GM13976 (cell line): ENCODE data around the gene BRD9.
"Not testable (repeated sequence)": the region's sequence is repeated elsewhere in the genome, so short reads cannot be mapped to it uniquely, and the experiment has no call there.

Experiments used
- DNase-seq: peaks from one replicate; pipeline ENCODE4 v3.0.0; 2012; ENCODE audit warnings: low spot score
- CTCF ChIP-seq: IDR thresholded peaks from 2 replicates; pipeline ENCODE4 v1.5.1; 2012; ENCODE audit warnings: borderline replicate concordance, mild to moderate bottlenecking; ENCODE audit not compliant: insufficient read depth; ENCODE audit errors: extremely low read depth, missing control alignments, control extremely low read depth
- in situ Hi-C: fragments of 300-500 bp; cut with MboI; formaldehyde crosslinking; loops from one replicate; pipeline ENCODE4 v1.12.0; 2022; ENCODE audit warnings: low sequenced_read_pairs, mixed read lengths, inconsistent platforms; ENCODE audit not compliant: unreplicated experiment

BRD9 gene

DNA sequence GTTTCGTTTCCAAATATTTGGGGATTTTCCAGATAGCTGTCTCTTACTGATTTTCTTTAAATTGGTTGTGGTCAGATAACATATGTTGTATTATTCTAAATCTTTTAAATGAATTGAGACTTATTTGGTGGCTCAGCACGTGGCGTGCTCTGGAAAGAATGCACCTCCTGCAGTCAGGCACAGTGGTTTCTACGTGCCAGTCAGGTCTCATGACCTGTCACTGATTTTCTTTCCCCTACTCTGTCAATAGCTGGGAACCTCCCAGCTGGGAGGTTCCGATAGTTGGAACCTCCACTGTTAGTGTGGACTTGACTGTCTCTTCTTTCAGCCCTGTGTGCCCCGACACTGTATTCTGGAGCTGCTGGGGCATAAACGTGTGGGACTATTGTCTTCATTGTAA lies 27.7 kb upstream of the BRD9 start:
- DNase-seq: no peak
- no peak for TF ChIP-seq CTCF
- in situ Hi-C loops: no loop called here

DNA sequence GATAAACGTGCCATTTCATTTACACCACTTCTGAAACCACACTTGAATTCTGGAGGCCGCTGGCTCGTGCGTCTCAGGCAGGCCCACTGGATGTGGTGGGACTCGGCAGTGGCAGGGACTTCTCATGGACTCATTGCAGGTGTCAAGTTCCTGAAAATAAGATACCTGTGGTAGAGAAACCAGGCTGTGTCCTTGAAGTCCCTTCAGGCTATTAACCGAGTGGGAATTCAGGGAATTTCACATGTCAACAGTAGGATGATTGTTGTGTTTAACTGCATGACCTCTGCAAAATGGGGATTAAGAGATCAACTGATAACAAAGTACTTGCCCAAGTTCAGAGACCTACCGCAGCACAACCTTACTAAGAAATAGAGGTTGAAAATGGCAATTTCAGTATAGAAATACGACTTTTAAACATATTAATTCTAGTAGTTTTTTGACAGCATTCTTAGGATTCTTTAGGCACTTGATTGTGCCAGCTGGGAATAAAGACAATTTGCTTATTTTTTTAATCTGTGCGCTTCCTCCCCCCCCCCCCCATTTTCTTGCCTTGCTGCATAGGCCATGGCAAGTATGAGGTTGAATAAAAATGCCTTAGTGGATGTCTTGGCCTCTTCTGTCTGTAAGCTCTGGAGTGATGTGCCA lies 26.9 kb upstream of the BRD9 start:
- TF ChIP-seq CTCF: no peak
- no peak for DNase-seq
- in situ Hi-C loops: no loop called here

- in situ Hi-C loops, DNase-seq: not testable (repeated sequence)
Observed at GRCh38 chr5:918717-919116, 26.1 kb upstream of the BRD9 start.

GRCh38 chr5:916441-917293 lies 24.1 kb upstream of the BRD9 start:
- DNase-seq: no peak
- in situ Hi-C loops: no loop called here
- TF ChIP-seq CTCF: no peak

- no peak for TF ChIP-seq CTCF
- in situ Hi-C loops: no loop called here
- no peak for DNase-seq
Observed at GRCh38 chr5:915946-916345, 23.3 kb upstream of the BRD9 start.

- DNase-seq, in situ Hi-C loops: not testable (repeated sequence)
Observed at GRCh38 chr5:915346-915745, 22.7 kb upstream of the BRD9 start.

DNA sequence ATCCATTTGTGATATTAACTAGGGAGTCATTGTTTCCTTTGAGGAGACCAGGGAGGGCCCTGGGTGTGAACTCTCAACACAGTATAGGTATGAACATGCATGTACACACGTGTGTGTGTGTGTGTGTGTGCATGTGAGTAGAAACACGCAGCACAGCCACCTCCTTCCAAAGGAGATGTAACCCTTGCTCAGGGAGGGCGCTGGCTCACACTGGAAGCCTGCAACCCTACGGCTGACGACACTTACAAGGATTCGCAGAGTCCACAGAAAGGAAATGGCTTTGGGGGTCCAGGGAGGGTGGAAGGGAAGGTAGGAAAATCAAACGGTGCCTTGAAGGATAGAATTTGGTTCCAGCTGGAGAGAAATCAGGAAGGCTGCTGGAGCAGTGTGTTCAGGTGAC lies 22.0 kb upstream of the BRD9 start:
- TF ChIP-seq CTCF: no peak
- in situ Hi-C loops: no loop called here

More for the DNA sequence above, 22.0 kb upstream of the BRD9 start:
- DNase-seq: no peak
